Endometrial microvascular endothelial cells (primary cell): ENCODE data around the gene TEPSIN. TPM values are rescaled to one million over a fixed set of nuclear protein-coding genes. Genes with fewer than 3 reads are reported as not detected.

ENCODE experiments used
- in situ Hi-C: cut with HindIII; loops from 2 replicates; pipeline ENCODE4 v1.10.0; 2017; ENCODE audit warnings: low sequenced_read_pairs, low pct_unique_long_range_greater_than_20kb; ENCODE audit errors: inconsistent ontology term
- total RNA-seq: library from RNA; depleted of rRNA; stranded (reverse); fragments of >200 nt; gene quantifications from one replicate; pipeline ENCODE4 v1.2.3, GENCODE V29; 2015; ENCODE audit errors: inconsistent ontology term

The TEPSIN gene
- total RNA-seq, 1 donor from 2014 or later: 29.6 TPM

GRCh38 chr17:81242421-81243332 lies 3.8 kb upstream of the TEPSIN start:
- in situ Hi-C loops: no loop called here

- in situ Hi-C loops: no loop called here
Measured at GRCh38 chr17:81241648-81242420, 3.0 kb upstream of the TEPSIN start.

- in situ Hi-C loops: no loop called here
Measured at GRCh38 chr17:81241203-81241602, 2.3 kb upstream of the TEPSIN start.

GRCh38 chr17:81240761-81241160 lies 1.9 kb upstream of the TEPSIN start:
- in situ Hi-C loops: no loop called here

- in situ Hi-C loops: no loop called here
Measured at GRCh38 chr17:81239714-81240555, 1.1 kb upstream of the TEPSIN start.

- in situ Hi-C loops: no loop called here
Measured at GRCh38 chr17:81238490-81238814, 403 bp downstream of the TEPSIN start.

- in situ Hi-C loops: no loop called here
Measured at GRCh38 chr17:81237591-81238489, 1.0 kb downstream of the TEPSIN start.

GRCh38 chr17:81236784-81237183 lies 2.1 kb downstream of the TEPSIN start:
- in situ Hi-C loops: no loop called here

GRCh38 chr17:81235822-81236740 lies 2.8 kb downstream of the TEPSIN start:
- in situ Hi-C loops: no loop called here

GRCh38 chr17:81234940-81235821 lies 3.7 kb downstream of the TEPSIN start:
- in situ Hi-C loops: no loop called here

- in situ Hi-C loops: no loop called here
Measured at GRCh38 chr17:81234506-81234855, 4.4 kb downstream of the TEPSIN start.

GRCh38 chr17:81233811-81234505 lies 4.9 kb downstream of the TEPSIN start:
- in situ Hi-C loops: no loop called here

GRCh38 chr17:81233316-81233715 lies 5.5 kb downstream of the TEPSIN start:
- in situ Hi-C loops: no loop called here

- in situ Hi-C loops: no loop called here
Measured at GRCh38 chr17:81232616-81233241, 6.1 kb downstream of the TEPSIN start.

- in situ Hi-C loops: no loop called here
Measured at GRCh38 chr17:81231766-81232581, 6.9 kb downstream of the TEPSIN start.
